Stimulated activated CD4-positive, alpha-beta T cell treated with anti-CD3 and anti-CD28 coated beads, Interleukin-2, amount 100 ng/mL, for 48 hours (primary cell): ENCODE measurements around the gene RFK.
A peak's percentile ranks its signal among the peaks of the same experiment; 100 is the strongest.
"Not testable (repeated sequence)": the region's sequence is repeated elsewhere in the genome, so short reads cannot be mapped to it uniquely, and the experiment has no call there.

Experiments used
- DNase-seq, 2 donors: peaks; one replicate each; pipeline ENCODE4 v3.0.0-alpha.2; 2020

The RFK gene

DNA sequence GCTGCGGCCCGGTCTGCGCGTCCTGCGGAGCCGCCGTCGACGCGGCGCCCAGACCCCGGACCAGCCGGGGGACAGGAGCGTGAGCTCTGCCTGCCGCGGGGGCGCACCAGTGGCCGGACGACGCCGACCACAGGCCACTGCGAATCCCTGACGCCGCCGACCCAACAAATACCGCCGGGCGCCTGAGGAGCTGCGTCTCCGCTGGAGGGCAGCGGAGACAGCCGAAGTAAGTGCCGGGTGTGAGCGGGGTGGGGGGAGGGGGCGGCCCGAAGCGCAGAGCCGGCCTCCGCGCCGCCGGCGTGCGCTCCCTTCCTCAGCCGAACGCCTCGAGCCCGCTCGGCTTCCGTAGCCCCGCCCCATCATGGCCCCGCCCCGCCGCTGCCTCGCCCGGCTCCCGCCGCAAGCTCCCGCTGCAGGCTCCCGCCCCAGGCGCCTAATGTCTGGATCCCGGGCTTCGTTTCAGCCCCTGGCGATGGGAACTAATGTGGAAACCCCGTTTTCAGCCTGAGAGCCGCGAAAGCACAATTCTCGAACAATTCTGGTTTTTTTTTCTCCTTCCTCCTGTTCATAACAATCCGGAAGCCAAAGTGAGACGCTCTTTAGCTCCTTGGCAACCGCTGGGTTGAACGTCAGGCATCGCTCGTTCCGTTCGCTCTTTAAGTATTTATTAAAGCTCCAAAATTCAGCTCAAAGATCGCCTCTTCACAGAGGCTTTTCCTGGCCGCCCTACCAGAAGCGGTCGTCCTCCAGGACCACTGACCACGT lies at the start of gene RFK:
TSS of gene RFK (minus strand) at position 232 of the 765 bp plus-strand sequence. CDS start 255 bp downstream, outside the sequence.
- peak; percentile 94 to 95 for DNase-seq

DNA sequence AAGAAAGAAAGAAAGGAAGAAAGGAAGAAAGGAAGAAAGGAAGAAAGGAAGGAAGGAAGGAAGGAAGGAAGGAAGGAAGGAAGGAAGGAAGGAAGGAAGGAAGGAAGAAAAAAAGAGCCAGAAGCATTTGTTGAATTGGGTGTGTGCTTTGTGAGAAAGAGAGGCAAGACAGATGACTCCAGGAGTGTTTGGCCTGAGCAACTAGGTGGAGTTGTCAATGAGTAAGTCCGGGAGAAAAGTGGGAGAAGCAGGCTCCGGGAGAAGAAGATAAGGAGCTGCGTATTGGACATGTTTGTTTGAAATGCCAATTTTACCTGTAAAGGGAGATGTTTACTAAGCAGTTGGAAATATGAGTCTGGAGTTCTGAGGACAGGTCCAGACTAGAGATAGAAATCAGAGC lies 49.7 kb upstream of the RFK start:
- DNase-seq, result no peak

- peak; percentile 33 to 41 for DNase-seq
Observed at GRCh38 chr9:76441551-76442322, 47.5 kb upstream of the RFK start.

DNA sequence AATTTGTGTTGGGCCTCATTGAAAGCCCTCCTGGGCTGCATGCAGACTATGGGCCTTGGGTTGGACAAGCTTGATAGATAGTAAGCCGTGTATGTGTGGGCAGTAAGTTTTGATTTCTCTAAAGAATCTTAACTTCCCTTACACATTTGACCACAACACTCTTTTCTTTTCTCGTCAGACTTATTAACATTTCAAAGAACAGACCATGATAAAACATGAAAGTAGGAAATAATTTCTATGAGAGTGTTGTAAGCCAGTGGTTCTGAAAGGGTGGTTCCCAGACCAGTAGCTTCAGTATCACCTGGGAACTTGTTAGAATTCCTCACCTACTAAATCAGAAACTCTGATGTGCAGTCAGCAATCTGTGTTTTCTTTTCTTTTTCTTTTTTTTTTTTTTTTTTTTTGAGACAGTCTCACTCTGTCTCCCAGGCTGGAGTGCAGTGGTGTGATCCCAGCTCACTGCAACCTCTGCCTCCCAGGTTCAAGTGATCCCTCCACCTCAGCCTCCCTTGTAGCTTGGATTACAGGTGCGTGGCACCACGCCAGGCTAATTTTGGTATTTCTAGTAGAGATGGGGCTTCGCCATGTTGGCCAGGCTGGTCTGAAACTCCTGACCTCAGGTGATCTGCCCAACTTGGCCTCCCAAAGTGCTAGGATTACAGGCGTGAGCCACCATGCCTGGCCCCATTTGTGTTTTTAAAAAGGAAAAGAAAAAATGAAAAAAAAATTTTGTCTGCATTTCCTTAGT lies 44.8 kb upstream of the RFK start:
- no peak for DNase-seq

DNA sequence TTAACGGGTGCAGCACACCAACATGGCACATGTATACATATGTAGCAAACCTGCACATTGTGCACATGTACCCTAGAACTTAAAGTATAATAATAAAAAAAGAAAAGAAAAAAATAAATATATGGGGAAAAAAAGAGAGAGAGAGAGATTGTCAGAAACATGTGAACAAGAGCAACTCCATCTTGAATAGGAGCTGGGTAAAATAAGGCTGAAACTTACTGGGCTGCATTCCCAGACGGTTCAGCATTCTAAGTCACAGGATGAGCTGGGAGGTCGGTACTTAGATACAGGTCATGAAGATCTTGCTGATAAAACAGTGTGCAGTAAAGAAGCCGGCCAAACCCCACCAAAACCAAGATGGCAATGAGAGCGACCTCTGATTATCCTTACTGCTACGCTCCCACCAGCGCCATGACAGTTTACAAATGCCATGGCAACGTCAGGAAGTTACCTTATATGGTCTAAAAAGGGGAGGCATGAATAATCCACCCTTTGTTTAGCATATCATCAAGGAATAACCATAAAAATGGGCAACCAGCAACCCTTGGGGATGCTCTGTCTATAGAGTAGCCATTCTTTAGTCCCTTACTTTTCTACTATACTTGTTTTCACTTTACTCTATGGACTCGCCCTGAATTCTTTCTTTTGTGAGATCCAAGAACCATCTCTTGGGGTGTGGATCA lies 42.9 kb upstream of the RFK start:
- not testable (repeated sequence) for DNase-seq

DNA sequence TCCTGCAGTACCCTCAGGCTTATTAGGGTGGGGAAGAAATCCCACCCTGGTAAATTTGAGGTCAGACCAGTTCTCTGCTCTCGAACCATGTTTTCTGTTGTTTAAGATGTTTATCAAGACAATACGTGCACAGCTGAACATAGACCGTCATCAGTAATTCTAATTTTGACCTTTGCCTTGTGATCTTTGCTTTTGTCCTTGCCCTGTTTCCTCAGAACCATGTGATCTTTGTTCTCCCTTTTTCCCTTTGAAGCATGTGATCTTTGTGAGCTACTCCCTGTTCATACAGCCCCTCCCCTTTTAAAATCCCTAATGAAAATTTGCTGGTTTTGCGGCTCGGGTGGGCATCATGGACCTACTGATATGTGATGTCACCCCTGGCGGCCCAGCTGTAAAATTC lies 40.7 kb upstream of the RFK start:
- not testable (repeated sequence) for DNase-seq

- no peak for DNase-seq
Observed at GRCh38 chr9:76433836-76434235, 39.6 kb upstream of the RFK start.

GRCh38 chr9:76433406-76433805 lies 39.2 kb upstream of the RFK start:
- DNase-seq, result no peak

DNA sequence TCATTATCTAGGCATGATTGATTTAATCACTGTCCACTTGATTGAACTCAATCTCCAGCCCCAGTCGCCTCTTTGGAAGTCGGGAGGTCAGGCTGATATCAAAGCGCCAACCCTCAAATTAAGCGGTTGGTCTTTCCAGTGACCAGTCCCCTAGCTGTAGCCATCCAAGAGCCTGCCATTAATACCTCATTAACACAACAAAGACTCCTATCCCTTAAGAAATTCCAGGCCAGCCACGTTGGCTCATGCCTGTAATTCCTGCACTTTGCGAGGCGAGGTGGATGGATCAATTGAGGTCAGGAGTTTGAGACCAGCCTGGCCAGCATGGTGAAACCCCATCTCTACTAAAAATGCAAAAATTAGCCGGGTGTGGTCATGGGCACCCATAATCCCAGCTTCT lies 37.4 kb upstream of the RFK start:
- DNase-seq, result no peak

GRCh38 chr9:76426807-76427419 lies 32.7 kb upstream of the RFK start:
- no peak for DNase-seq

DNA sequence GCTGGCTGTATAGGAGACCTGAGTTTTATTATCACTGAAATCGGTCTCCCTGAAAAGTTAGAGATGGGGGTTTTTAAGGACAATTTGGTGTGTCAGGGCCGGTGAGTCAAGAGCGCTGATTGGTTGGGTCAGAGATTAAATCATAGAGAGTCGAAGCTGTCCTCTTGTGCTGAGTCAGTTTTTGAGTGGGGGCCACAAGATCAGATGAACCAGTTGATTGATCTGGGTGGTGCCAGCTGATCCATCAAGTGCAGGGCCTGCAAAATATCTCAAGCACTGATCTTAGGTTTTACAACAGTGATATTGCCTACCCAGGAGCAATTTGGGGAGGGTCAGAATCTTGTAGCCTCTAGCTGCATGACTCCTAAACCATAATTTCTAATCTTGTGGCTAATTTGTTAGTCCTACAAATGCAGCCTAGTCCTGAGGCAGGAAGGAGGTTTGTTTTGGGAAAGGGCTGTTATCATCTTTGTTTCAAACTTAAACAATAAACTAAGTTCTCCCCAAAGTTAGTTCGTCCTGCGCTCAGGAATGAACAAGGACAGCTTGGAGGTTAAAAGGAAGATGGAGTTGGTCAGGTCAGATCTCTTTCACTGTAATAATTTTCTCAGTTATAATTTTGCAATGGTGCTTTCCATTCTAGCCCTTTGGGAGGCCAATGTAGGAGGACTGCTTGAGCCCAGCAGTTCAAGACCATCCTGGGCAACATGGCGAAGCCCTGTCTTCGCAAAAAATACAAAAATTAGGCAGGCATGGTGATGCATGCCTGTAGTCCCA lies 31.6 kb upstream of the RFK start:
- DNase-seq, result no peak

DNA sequence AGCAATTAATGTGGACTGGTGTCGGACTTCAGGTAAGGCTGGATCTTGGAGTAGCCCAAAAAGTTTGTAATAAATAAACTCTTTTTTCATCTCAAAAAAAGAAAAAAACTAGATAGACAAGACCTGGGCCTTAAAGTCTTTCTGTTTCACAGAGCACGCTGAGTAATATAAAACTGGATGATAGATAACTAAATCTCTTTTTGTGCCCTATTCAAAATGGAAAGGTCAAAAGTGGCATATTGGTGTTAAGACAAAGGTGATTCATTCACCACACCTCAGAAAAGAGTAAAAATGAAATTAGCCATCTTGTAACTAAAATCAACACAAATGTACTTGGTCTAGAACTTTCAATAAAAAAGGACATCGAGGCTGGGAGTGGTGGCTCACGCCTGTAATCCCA lies 30.3 kb upstream of the RFK start:
- DNase-seq, result no peak

DNA sequence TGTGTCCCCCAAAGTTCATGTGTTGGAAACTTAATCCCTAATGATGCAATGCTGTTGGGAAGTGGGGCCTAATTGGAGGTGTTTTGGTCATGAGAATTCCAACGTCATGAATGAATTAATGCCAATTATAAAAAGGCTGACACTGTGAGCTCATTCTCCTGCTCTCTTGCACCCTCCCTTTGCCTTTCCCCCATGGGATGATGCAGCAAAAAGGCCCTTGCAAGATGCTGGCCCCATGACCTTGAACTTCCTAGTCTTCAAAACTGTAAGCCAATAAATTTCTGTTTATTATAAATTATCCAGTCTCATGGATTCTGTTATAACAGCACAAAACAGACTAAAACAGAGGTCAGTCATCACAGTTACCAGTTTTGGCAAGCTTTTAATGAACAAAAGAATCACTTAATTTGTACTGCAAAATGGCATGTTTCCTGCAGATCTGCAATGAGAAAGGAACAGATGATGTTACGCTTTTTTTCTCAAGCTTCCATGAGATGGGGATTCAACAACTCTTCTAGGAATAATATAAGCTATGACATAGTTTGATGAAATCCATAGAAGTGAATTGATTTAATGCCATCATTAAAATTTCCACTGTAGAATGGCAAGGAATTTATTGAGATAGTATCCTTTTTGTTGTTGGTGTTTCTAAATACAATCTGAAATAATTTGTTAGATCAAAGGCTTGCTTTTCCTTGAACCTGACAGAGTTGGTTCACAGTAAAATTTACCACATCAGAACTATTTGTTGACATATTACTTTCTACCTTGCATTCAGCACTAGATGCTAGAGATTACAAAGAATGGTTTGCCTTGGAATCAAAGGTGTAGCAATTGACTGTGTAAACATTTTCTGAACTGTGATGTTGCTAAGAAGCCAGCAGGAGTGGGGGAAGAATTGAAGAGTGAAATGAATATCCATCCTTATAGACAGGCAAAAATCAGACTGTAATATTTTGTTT lies 29.3 kb upstream of the RFK start:
- DNase-seq, result no peak

- no peak for DNase-seq
Observed at GRCh38 chr9:76419782-76420380, 25.7 kb upstream of the RFK start.

DNA sequence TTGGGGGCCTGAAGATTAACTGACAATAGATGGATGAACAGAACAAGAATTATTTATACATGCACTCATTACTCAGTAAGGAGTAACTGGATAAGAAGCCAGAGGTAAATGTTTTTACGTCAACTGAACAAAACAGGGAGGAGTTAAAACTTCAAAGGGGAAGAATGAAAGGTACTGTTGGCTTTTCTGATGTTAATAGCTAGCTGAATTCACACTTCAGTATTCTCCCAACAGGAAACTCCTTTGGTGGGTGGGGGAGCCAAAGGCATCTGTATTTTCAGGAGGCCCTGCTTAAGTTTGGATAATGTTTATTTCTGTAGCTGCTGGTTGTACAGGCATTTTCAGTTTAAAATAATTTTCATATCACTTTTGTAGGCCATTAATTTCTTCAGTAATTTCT lies 23.2 kb upstream of the RFK start:
- DNase-seq, result no peak

- DNase-seq, result no peak
Observed at GRCh38 chr9:76415731-76416130, 21.5 kb upstream of the RFK start.

DNA sequence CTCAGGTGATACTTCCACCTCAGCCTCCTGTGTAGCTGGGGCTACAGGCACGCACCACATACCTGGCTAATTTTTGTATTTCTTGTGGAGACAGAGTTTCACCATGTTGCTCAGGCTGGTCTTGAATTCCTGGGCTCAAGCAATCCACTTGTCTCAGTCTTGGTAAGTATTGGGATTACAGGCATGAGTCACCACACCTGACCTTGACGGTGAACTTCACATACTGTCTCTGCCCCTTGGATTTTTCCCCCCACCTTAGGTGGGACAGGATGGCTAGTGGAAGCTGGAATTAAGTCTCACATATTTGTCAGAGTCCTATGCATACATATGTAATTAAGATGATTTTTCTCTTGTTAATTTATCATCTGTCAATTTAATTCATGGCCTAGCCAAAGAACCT lies 20.9 kb upstream of the RFK start:
- no peak for DNase-seq

GRCh38 chr9:76414661-76415060 lies 20.4 kb upstream of the RFK start:
- DNase-seq, result no peak

DNA sequence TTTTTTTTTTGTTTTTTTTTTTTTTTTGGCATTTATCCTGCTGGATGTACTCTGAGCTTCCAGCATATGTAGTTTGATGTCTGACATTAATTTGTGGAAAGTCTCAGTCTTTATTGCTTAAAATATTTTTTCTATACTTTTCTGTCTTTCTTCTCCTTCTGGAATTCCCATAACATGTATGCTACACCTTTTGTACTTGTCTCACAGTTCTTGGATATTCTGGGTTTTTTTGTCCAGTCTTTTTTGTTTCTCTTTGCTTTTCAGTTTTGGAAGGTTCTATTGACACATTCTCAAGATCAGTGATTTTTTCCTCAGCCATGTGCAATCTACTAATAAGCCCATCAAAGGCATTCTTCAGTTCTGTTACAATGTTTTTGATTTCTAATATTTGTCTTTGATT lies 19.4 kb upstream of the RFK start:
- DNase-seq, result no peak

DNA sequence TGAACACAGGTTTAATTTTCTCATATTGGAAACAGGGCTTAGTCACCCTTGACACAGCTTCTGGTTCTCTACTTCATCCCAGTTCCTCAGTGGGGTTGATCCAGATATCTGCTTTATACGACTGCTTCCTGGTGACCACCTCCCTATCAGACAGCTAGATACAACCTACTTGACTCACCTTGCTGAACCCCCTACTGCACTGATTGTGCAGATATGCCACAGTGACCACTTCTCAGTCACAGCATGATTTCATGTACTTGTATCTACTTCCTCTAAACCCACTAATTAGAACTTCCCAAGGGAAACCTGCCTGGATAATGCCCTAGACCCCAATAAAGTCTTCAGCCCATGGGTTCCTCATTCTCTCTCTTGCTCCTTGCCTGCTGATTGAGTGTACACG lies 18.4 kb upstream of the RFK start:
- no peak for DNase-seq
